ENCODE results near the gene HMGXB4. TPM values are rescaled to one million over a fixed set of nuclear protein-coding genes. Genes with fewer than 3 reads are reported as not detected.

HMGXB4 gene
- total and polyA plus RNA-seq, 2 of the 4 experiments (the other 2 are of a cell fraction): 11.8 to 18.5 TPM

DNA sequence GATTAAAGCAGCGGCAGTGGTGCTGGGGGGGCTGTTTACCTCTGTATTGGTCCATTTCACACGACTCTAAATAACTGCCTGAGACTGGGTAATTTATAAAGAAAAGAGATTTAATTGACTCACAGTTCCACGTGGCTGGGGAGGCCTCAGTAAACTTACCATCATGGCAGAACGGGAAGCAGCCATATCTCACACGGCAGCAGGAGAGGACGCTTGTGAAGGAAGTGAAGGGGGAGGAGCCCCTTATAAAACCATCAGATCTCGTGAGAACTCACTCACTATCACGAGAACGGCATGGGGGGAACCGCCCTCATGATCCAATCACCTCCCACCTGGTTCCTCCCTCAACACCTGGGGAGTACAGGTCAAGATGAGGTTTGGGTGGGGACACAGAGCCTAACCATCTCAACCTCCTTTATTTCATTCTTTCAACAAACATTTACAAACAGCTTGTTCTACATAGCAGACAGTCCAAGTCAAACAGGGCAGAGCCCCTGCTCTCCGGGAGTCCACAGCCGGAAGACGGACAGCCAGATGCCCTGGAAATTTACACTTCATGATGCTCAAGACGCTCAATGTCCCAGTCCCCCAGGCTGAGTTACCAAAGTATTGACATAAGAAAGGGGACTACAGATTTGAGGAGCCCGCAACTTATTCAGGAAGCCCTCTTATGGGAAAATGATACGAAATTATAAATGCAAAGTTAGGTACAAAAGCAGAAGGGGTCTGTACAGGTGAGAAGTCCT, 26.3 kb upstream of the HMGXB4 start:
- H4K8ac ChIP-seq (ENCODE audit: low read depth in 2 of 2, low read length in 2 of 2): no peak overlapping the region
- no peak overlapping the region for H3K4ac ChIP-seq (ENCODE audit: low read depth, low read length)
- H2BK15ac ChIP-seq (ENCODE audit: low read depth, low read length): no peak overlapping the region
- H3K18ac ChIP-seq (ENCODE audit: low read depth, low read length): no peak overlapping the region
- H3K79me1 ChIP-seq (ENCODE audit: low read depth in 1 of 2, low read length in 2 of 2): no peaks in the 10 kb centered on the region
- no TSS peak for BruUV-seq (replicated peaks)
- no peak overlapping the region for H3K4me2 ChIP-seq (ENCODE audit: low read depth, low read length)
- DNase-seq (no peak), ATAC-seq (ENCODE audit: low read depth) (no peak)
- no peak overlapping the region for H3K4me3 ChIP-seq (ENCODE audit: insufficient read depth, low read depth, low read length)
- H3K23ac ChIP-seq (ENCODE audit: low read depth, low read length): no peak overlapping the region
- no peak overlapping the region for H2AK5ac ChIP-seq (ENCODE audit: low read depth, low read length)
- dilution Hi-C loops (cut with HindIII; ENCODE audit: low sequenced_read_pairs, unreplicated experiment) (no loop called here), intact Hi-C loops (cut with micrococcal nuclease) (loop anchor here (5.0 kb wide), 1 partner anchor 79 kb away; no protein-coding TSS in a partner anchor), in situ Hi-C loops (cut with MboI; ENCODE audit: low sequenced_read_pairs) (no loop called here)
- H2BK120ac ChIP-seq (ENCODE audit: low read depth, low read length): no peak overlapping the region
- no peak overlapping the region for H2AK9ac ChIP-seq (replicated peaks; ENCODE audit: low read depth, low read length, poor library complexity)
- H3K9me3 ChIP-seq (ENCODE audit: control insufficient read depth, insufficient read depth, low read length): no peaks in the 10 kb centered on the region
- H4K91ac ChIP-seq (ENCODE audit: insufficient read depth, low read depth, low read length): no peak overlapping the region
- TF ChIP-seq MAZ (IDR thresholded peaks at IDR 0.05; ENCODE audit: borderline replicate concordance, low read depth, low read length) (no peak), SMC3 (IDR thresholded peaks at IDR 0.05; ENCODE audit: low read depth, low read length) (no peak), MAFK (IDR thresholded peaks at IDR 0.05; ENCODE audit: low read depth, low read length) (no peak), CHD1 (IDR thresholded peaks at IDR 0.05; ENCODE audit: low read depth, low read length) (no peak), FOS (IDR thresholded peaks at IDR 0.05; ENCODE audit: low read depth, low read length) (no peak), MXI1 (IDR thresholded peaks at IDR 0.05; ENCODE audit: borderline replicate concordance, low read depth, low read length) (no peak), RCOR1 (IDR thresholded peaks at IDR 0.05; ENCODE audit: insufficient replicate concordance, low read length) (no peak), NFE2L2 (IDR thresholded peaks at IDR 0.05; ENCODE audit: low read depth, low read length) (no peak), POLR2A (IDR thresholded peaks at IDR 0.05; ENCODE audit: low read depth, low read length) (no peak)
- TF ChIP-seq, protein P1, sequence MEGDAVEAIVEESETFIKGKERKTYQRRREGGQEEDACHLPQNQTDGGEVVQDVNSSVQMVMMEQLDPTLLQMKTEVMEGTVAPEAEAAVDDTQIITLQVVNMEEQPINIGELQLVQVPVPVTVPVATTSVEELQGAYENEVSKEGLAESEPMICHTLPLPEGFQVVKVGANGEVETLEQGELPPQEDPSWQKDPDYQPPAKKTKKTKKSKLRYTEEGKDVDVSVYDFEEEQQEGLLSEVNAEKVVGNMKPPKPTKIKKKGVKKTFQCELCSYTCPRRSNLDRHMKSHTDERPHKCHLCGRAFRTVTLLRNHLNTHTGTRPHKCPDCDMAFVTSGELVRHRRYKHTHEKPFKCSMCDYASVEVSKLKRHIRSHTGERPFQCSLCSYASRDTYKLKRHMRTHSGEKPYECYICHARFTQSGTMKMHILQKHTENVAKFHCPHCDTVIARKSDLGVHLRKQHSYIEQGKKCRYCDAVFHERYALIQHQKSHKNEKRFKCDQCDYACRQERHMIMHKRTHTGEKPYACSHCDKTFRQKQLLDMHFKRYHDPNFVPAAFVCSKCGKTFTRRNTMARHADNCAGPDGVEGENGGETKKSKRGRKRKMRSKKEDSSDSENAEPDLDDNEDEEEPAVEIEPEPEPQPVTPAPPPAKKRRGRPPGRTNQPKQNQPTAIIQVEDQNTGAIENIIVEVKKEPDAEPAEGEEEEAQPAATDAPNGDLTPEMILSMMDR (conservative IDR thresholded peaks at IDR 0.05; ENCODE audit: low read depth, low read length): no peak
- TF ChIP-seq, protein P2, sequence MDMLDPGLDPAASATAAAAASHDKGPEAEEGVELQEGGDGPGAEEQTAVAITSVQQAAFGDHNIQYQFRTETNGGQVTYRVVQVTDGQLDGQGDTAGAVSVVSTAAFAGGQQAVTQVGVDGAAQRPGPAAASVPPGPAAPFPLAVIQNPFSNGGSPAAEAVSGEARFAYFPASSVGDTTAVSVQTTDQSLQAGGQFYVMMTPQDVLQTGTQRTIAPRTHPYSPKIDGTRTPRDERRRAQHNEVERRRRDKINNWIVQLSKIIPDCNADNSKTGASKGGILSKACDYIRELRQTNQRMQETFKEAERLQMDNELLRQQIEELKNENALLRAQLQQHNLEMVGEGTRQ (IDR thresholded peaks at IDR 0.05; ENCODE audit: low read depth, low read length): no peak
- H3K9me1 ChIP-seq (ENCODE audit: insufficient read depth, low read length): no peaks in the 10 kb centered on the region
- no peak overlapping the region for H3K27ac ChIP-seq (ENCODE audit: insufficient read depth, low read length)
- no peaks in the 10 kb centered on the region for H4K20me1 ChIP-seq (ENCODE audit: insufficient read depth, low read length)
- H3K4me1 ChIP-seq (ENCODE audit: control insufficient read depth, insufficient read depth, low read length): no peaks in the 10 kb centered on the region
- H3K56ac ChIP-seq (ENCODE audit: extremely low read depth, insufficient read depth, low read length): no peak overlapping the region
- no peak overlapping the region for H2BK5ac ChIP-seq (ENCODE audit: low read depth, low read length, poor library complexity, severe bottlenecking)
- no CpG with 5 or more reads among the region's 16 CpGs for WGBS, 2 experiments (ENCODE audit: extremely low coverage in 2 of 2, insufficient read length in 1 of 2)
- ChIA-PET POLR2A (ENCODE audit: unreplicated experiment) (no interaction called here), CTCF (interaction anchor here (0.7 to 2.0 kb wide), 6 partner anchors 9 to 1308 kb away, joined by 3 to 19 read pairs (median 4); partner anchors contain the start of gene HMGXB4)
- no peak overlapping the region for H3K14ac ChIP-seq (replicated peaks; ENCODE audit: low read depth, low read length)
- H4K5ac ChIP-seq (ENCODE audit: low read depth, low read length): no peak overlapping the region
- no peaks in the 10 kb centered on the region for H3K36me3 ChIP-seq (ENCODE audit: control insufficient read depth, insufficient read depth, low read length)
- H2BK20ac ChIP-seq (ENCODE audit: low read depth, low read length): no peak overlapping the region
- no peak overlapping the region for H3K9ac ChIP-seq (ENCODE audit: low read depth, low read length)
- H2AFZ ChIP-seq (replicated peaks; ENCODE audit: low read length, poor library complexity): no peak overlapping the region
- peaks cover 25% of the 10 kb centered on the region for H3K27me3 ChIP-seq (ENCODE audit: control insufficient read depth, insufficient read depth, low read length)

Measured in IMR-90 (cell line).